GM19025 (cell line): Measurements from ENCODE around the gene TEAD1.

Source experiments
- ATAC-seq: cut with Tn5 transposase; IDR thresholded peaks from one replicate; pipeline ENCODE4 v1.9.1; 2021; ENCODE audit warnings: mild to moderate bottlenecking, low read depth, moderate library complexity; ENCODE audit not compliant: unreplicated experiment

TEAD1 gene

GRCh38 chr11:12673924-12674570 lies at the start of gene TEAD1:
TSS of gene TEAD1 (plus strand) at chr11:12674421.
- ATAC-seq = peak; percentile 79

- no peak for ATAC-seq
Measured at GRCh38 chr11:12624595-12624994, 49.6 kb upstream of the TEAD1 start.

- ATAC-seq = no peak
Measured at GRCh38 chr11:12625438-12626071, 48.7 kb upstream of the TEAD1 start.

- ATAC-seq = no peak
Measured at GRCh38 chr11:12626616-12627015, 47.6 kb upstream of the TEAD1 start.

- no peak for ATAC-seq
Measured at GRCh38 chr11:12628314-12628713, 45.9 kb upstream of the TEAD1 start.

GRCh38 chr11:12629601-12630313 lies 44.5 kb upstream of the TEAD1 start:
- ATAC-seq = no peak

GRCh38 chr11:12631651-12632050 lies 42.6 kb upstream of the TEAD1 start:
- ATAC-seq = no peak

- no peak for ATAC-seq
Measured at GRCh38 chr11:12634329-12634728, 39.9 kb upstream of the TEAD1 start.

GRCh38 chr11:12636871-12637410 lies 37.3 kb upstream of the TEAD1 start:
- no peak for ATAC-seq

GRCh38 chr11:12639388-12639787 lies 34.8 kb upstream of the TEAD1 start:
- no peak for ATAC-seq

GRCh38 chr11:12640355-12640754 lies 33.9 kb upstream of the TEAD1 start:
- no peak for ATAC-seq

- ATAC-seq = no peak
Measured at GRCh38 chr11:12640926-12641849, 33.0 kb upstream of the TEAD1 start.

- no peak for ATAC-seq
Measured at GRCh38 chr11:12642040-12642439, 32.2 kb upstream of the TEAD1 start.

- no peak for ATAC-seq
Measured at GRCh38 chr11:12642806-12643428, 31.3 kb upstream of the TEAD1 start.

GRCh38 chr11:12646478-12646877 lies 27.7 kb upstream of the TEAD1 start:
- no peak for ATAC-seq

- ATAC-seq = no peak
Measured at GRCh38 chr11:12653729-12654128, 20.5 kb upstream of the TEAD1 start.

GRCh38 chr11:12655842-12656241 lies 18.4 kb upstream of the TEAD1 start:
- no peak for ATAC-seq

GRCh38 chr11:12657336-12657735 lies 16.9 kb upstream of the TEAD1 start:
- no peak for ATAC-seq

- no peak for ATAC-seq
Measured at GRCh38 chr11:12657981-12658380, 16.2 kb upstream of the TEAD1 start.

- no peak for ATAC-seq
Measured at GRCh38 chr11:12662101-12662689, 12.0 kb upstream of the TEAD1 start.
